ENCODE results near the gene ZFPL1.
A peak's percentile ranks its signal among the peaks of the same experiment; 100 is the strongest.

Gene ZFPL1

GRCh38 chr11:65130631-65131416 lies 46.8 kb downstream of the ZFPL1 start:
- no peak for DNase-seq

DNA sequence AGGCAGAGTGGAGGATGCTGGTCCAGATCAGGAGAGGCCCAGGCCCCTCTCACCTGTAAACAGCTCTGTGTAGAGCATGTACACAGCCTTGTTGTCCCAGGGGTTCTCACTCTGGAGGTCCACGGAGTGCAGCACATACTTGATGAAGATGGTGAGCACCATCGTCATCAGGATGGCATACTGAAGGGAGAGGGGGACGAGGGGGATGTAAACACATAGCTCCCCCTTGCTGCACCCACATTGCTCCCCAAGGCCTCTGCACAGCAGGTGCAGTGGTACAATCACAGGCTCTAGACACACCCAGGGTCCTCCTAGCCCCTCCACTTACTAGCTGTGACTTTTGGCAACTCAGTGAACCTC lies 47.4 kb downstream of the ZFPL1 start:
- DNase-seq, result no peak

GRCh38 chr11:65131895-65132237 lies 47.8 kb downstream of the ZFPL1 start:
- no peak for DNase-seq

DNA sequence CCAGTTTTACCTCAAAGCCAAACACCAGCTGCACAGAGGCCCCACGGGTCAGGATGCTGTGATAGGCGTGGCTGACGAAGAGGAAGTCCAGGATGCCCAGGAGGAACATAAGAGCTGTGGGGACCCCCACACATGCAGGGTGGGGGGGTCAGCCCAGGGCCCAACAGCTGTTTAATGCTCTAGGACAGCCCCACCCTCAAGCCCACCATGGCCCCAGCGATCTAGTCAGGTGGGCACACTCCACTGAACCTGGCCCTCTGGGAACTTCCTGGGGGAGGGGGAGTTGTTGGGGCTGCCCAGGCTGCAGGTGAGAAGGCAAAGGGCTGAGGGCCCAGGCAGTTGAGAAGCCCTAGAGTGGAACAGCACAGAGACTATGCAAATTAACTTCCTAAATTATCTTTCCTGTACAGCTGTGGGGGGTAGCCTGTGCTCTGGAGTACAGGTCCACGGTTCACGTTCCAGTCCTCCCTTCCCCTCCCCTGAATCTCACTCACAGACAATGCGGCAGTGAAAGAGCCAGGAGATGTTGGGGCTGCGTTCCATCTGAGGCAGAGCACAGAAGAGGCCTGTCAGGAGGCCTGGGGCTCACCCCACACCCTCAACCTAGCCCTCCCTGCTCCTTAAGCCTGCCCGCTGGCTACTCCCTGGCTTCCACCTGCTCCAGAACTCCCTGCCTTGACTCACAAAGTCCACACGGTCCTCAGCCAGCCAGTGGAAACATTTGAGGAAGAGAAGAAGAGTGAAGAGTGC lies 48.4 kb downstream of the ZFPL1 start:
- no peak for DNase-seq

GRCh38 chr11:65132988-65133700 lies 49.1 kb downstream of the ZFPL1 start:
- DNase-seq, result peak; percentile 21

GRCh38 chr11:65133724-65134123 lies 49.7 kb downstream of the ZFPL1 start:
- no peak for DNase-seq

DNA sequence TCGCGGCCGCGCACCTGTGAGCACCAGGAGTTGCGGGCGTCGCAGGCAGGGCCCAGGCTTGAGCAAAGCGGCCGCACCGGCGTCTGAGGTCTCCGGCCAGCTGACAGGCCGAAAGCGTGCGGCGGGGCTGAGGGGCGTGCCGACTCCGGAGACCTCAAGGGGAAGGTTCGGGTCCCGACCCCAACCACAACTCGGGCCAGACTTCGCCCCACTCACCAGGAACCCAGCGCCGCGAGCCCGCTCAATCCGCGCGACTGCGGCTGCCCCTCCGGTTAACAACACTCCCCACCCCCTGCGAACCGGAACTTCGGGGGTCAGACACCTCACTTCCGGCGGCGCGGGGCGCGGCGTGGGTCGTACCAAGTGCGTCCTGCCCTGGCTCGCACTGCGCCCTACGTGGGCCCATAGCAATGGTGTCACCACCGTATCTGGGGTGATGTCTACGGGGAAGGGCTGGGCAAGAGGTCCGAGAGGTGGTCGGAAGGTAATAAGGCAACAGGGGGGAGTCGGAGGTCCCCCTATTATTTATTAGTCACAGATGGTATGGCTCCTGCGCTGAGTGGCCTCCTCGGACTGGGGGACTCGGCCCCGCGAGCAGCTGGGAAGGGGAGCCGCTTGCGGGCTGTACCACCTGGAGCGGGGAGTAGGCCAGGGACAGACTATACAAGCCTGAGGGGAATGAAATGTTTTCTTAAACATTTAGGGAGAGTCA lies 50.4 kb downstream of the ZFPL1 start, which contains the start of gene SYVN1:
SYVN1 (minus strand) TSS at position 280 of the 712 bp plus-strand sequence. CDS start 918 bp downstream, outside the sequence.
- DNase-seq, result peak; percentile 83

DNA sequence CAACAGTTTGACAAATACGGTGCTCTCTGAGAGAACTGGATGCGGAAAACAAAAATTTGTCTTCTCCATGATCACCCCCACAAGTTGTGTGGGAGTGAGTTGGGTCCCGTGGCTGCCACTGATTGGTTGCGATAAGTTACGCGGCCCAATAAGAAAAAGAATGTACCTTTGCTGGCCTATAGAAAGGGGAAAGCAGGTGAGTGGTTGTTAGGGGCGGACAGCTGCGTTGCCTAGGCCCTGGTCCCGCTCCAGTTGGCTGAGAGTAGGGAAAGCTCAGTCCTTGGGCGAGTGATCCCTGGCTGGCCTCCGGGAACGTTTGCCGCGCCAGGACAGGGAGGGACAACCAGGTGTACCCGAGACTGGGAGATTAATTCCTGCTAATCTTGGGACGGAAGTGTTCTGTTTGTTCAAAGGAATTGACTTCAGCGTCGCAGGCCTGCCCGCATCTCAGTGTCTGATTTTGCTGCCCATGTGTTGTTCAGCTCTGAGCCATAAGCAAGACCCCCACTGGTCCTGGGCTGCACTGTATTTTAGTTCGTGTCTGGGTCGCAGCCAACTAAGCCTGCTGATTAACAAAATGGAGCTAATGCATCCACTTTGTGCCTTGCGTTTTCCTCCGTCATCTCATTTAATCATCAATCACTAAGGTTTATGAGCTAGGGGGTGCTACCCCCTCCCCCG lies 51.1 kb downstream of the ZFPL1 start:
- DNase-seq, result peak; percentile 97

GRCh38 chr11:65135633-65136145 lies 51.7 kb downstream of the ZFPL1 start:
- DNase-seq, result peak; percentile 41

DNA sequence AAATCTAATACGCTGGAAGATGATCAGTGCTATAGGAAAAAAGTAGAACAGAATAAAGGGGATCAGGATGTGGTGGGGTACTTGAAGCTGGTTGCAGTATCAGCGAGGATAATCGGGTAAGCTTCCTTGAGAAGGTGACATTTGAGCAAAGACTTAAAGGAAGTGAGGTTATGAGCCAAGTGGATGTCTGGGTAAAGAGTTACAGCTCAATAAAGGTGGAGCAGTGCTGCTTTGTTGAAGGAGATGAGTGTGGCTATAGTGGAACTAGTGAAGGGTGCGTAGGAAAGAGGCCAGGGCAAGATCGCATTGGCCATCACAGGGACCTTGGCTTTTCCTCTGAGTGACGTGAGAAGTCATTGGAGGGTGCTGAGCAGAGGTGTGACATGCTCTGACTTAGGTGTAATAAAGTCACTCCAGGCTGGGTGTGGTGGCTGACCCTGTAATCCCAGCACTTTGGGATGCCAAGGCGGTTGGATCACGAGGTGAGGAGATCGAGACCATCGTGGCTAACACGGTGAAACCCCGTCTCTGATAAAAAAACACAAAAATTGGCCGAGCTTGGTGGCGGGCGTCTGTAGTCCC lies 52.6 kb downstream of the ZFPL1 start:
- DNase-seq, result no peak

All from NCI-H1105 (cell line).